GM23338 (cell line): ENCODE measurements around the gene COL15A1. TPM values are rescaled to one million over a fixed set of nuclear protein-coding genes. Genes with fewer than 3 reads are reported as not detected.

ENCODE experiments used
- ATAC-seq: fragments of 200-7000 bp; cut with Tn5 transposase; 3 replicates; pipeline ENCODE4 v1.9.1; 2020
- DNase-seq: peaks from one replicate; pipeline ENCODE4 v3.0.0-alpha.2; 2015; ENCODE audit warnings: low spot score
- H2AFZ ChIP-seq: fragments of 200-600 bp; sonication (generic); 2 replicates; pipeline ENCODE4 v1.8.0; 2016; ENCODE audit warnings: antibody characterized with exemption, mild to moderate bottlenecking, moderate library complexity
- H3F3A ChIP-seq: fragments of 200-600 bp; sonication (generic); replicated peaks from 2 replicates; pipeline ENCODE4 v1.8.0; 2017; ENCODE audit warnings: antibody characterized with exemption, mixed run types, low read depth
- H3K27ac ChIP-seq: fragments of 200-600 bp; sonication (generic); 2 replicates; pipeline ENCODE4 v1.6.1; 2016; ENCODE audit warnings: low read depth
- H3K27me3 ChIP-seq: fragments of 200-600 bp; sonication (generic); 2 replicates; pipeline ENCODE4 v1.8.0; 2016; ENCODE audit warnings: mild to moderate bottlenecking, mixed run types, moderate library complexity; ENCODE audit not compliant: insufficient read depth
- H3K36me3 ChIP-seq: fragments of 200-600 bp; sonication (generic); 2 replicates; pipeline ENCODE4 v1.8.0; 2016; ENCODE audit warnings: mild to moderate bottlenecking; ENCODE audit not compliant: insufficient read depth
- H3K4me1 ChIP-seq: fragments of 200-600 bp; sonication (generic); 2 replicates; pipeline ENCODE4 v1.8.0; 2016; ENCODE audit warnings: mild to moderate bottlenecking, moderate library complexity; ENCODE audit not compliant: insufficient read depth
- H3K4me2 ChIP-seq: fragments of 200-600 bp; sonication (generic); 2 replicates; pipeline ENCODE4 v1.7.1; 2017; ENCODE audit warnings: mixed run types
- H3K4me3 ChIP-seq: fragments of 200-600 bp; sonication (generic); 2 replicates; pipeline ENCODE4 v1.6.1; 2016; ENCODE audit warnings: mixed run types
- H3K79me2 ChIP-seq: fragments of 200-600 bp; sonication (generic); replicated peaks from 2 replicates; pipeline ENCODE4 v1.8.0; 2017; ENCODE audit warnings: mild to moderate bottlenecking; ENCODE audit not compliant: insufficient read depth
- H3K9me2 ChIP-seq: fragments of 200-600 bp; sonication (generic); 2 replicates; pipeline ENCODE4 v1.8.0; 2017; ENCODE audit not compliant: insufficient read depth
- H4K20me1 ChIP-seq: fragments of 200-600 bp; sonication (generic); replicated peaks from 2 replicates; pipeline ENCODE4 v1.8.0; 2017; ENCODE audit warnings: mild to moderate bottlenecking; ENCODE audit not compliant: insufficient read depth
- H3K27ac Mint-ChIP-seq: 2 replicates; pipeline ENCODE4 v1.8.0; 2020; ENCODE audit warnings: inconsistent platforms, mild to moderate bottlenecking, moderate library complexity, mixed read lengths
- H3K27me3 Mint-ChIP-seq: 3 replicates; pipeline ENCODE4 v1.8.0; 2022; ENCODE audit warnings: low read depth, mild to moderate bottlenecking, moderate library complexity, mixed read lengths, inconsistent platforms; ENCODE audit not compliant: insufficient read depth, poor library complexity
- H3K36me3 Mint-ChIP-seq: 3 replicates; pipeline ENCODE4 v1.8.0; 2021; ENCODE audit warnings: low read depth, mild to moderate bottlenecking, inconsistent platforms, moderate library complexity, mixed read lengths
- H3K4me1 Mint-ChIP-seq: 3 replicates; pipeline ENCODE4 v1.8.0; 2020; ENCODE audit warnings: mild to moderate bottlenecking, inconsistent platforms, mixed read lengths
- H3K4me3 Mint-ChIP-seq: 3 replicates; pipeline ENCODE4 v1.8.0; 2021; ENCODE audit warnings: moderate library complexity, mild to moderate bottlenecking, inconsistent platforms, mixed read lengths
- H3K9me3 Mint-ChIP-seq: 3 replicates; pipeline ENCODE4 v1.8.0; 2020; ENCODE audit warnings: moderate library complexity, mild to moderate bottlenecking, inconsistent platforms, mixed read lengths
- CREB1 ChIP-seq: fragments of 250-450 bp; sonication (Bioruptor Pico); IDR thresholded peaks from 2 replicates; pipeline ENCODE4 v1.5.0; 2020; ENCODE audit warnings: low read depth, mild to moderate bottlenecking, moderate library complexity
- EZH2phosphoT487 ChIP-seq: fragments of 200-600 bp; sonication (generic); IDR thresholded peaks from one replicate; pipeline ENCODE4 v1.8.1; 2018; ENCODE audit warnings: antibody characterized with exemption; ENCODE audit not compliant: unreplicated experiment
- NANOG ChIP-seq: IDR thresholded peaks from 2 replicates; pipeline ENCODE4 v1.6.1; 2016; ENCODE audit warnings: antibody characterized with exemption, borderline replicate concordance
- ZNF331 ChIP-seq: fragments of 250-450 bp; sonication (Bioruptor Pico); IDR thresholded peaks from 2 replicates; pipeline ENCODE4 v1.5.0; 2020; ENCODE audit warnings: low read depth, mild to moderate bottlenecking, moderate library complexity
- ZNF462 ChIP-seq: fragments of 250-450 bp; sonication (Bioruptor Pico); IDR thresholded peaks from 2 replicates; pipeline ENCODE4 v1.5.0; 2020; ENCODE audit warnings: mild to moderate bottlenecking, moderate library complexity
- polyA plus RNA-seq: library from polyadenylated mRNA; unstranded; fragments of >200 nt; fragmentation: Nextera tagmentation; extraction: Ambion mirVana; gene quantifications from 2 replicates; pipeline ENCODE4 v1.2.1, GENCODE V29; 2016
- total RNA-seq: library from RNA; depleted of rRNA; stranded (reverse); fragments of >200 nt; shearing (Covaris generic); gene quantifications from 2 replicates; pipeline ENCODE4 v1.2.3, GENCODE V29; 2014
- TF ChIP-seq, protein P1 (sequence below), 2 experiments: fragments of 200-600 bp in 1 of 2; sonication (generic) in 1 of 2; conservative IDR thresholded peaks; 2 replicates each; pipeline versions ENCODE4 v1.5.1 to v1.6.1; 2016 to 2017; ENCODE audit warnings: antibody characterized with exemption in 2 of 2, low read depth in 2 of 2, mild to moderate bottlenecking in 2 of 2, moderate library complexity in 1 of 2

COL15A1 gene
- total and polyA plus RNA-seq, 2 experiments from 2014 or later = 0.17 to 0.18 TPM

DNA sequence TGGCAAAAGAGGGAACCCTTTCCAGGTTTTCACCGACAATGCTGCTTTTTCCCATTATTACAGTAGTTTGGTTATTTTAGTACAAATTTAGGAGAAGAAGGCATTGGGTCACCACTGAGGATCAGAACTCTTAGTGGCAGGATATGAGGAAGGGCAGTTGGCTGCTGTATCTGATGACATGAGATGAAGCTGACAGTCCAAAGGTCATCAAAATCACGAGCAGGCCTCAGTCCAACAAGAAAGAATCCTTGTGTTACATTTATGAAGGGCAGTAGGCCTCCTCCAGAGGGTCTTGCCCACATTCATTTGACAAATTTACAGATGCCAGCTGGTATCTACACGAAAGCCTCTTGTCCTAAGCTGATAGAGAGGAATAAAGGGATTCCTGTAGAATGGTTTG is 49.5 kb upstream of the COL15A1 start (continued):
- TF ChIP-seq NANOG = no peak
- no peak for TF ChIP-seq ZNF462

GRCh38 chr9:98894761-98895160 is 48.9 kb upstream of the COL15A1 start:
- Histone ChIP-seq H3K4me1 (peaks cover 8% of the 10 kb centered on the region; the same call in 1 of the 2 replicates), H3K4me3 (no peak overlapping the region), H3K4me2 (no peak overlapping the region), H2AFZ (no peak overlapping the region), H3K27me3 (no peaks in the 10 kb centered on the region), H3K36me3 (no peaks in the 10 kb centered on the region), H3F3A (no peaks in the 10 kb centered on the region), H4K20me1 (no peaks in the 10 kb centered on the region), H3K79me2 (no peaks in the 10 kb centered on the region), H3K9me2 (no peaks in the 10 kb centered on the region), H3K27ac (no peak overlapping the region)
- no peaks in the 10 kb centered on the region for H3K36me3 Mint-ChIP-seq
- DNase-seq = no peak
- peaks cover 8% of the 10 kb centered on the region; the same call in 2 of the 3 replicates for H3K9me3 Mint-ChIP-seq
- no peak for ATAC-seq
- H3K4me1 Mint-ChIP-seq = no peaks in the 10 kb centered on the region
- no peak overlapping the region for H3K27ac Mint-ChIP-seq
- TF ChIP-seq, protein P1, sequence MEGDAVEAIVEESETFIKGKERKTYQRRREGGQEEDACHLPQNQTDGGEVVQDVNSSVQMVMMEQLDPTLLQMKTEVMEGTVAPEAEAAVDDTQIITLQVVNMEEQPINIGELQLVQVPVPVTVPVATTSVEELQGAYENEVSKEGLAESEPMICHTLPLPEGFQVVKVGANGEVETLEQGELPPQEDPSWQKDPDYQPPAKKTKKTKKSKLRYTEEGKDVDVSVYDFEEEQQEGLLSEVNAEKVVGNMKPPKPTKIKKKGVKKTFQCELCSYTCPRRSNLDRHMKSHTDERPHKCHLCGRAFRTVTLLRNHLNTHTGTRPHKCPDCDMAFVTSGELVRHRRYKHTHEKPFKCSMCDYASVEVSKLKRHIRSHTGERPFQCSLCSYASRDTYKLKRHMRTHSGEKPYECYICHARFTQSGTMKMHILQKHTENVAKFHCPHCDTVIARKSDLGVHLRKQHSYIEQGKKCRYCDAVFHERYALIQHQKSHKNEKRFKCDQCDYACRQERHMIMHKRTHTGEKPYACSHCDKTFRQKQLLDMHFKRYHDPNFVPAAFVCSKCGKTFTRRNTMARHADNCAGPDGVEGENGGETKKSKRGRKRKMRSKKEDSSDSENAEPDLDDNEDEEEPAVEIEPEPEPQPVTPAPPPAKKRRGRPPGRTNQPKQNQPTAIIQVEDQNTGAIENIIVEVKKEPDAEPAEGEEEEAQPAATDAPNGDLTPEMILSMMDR (conservative IDR thresholded peaks at IDR 0.05; ENCODE audit: low read depth in 2 of 2) = no peak
- no peak for TF ChIP-seq CREB1 (CRISPR knock-in tag)
- no peak for TF ChIP-seq EZH2phosphoT487
- TF ChIP-seq NANOG = no peak
- TF ChIP-seq ZNF331 = no peak
- H3K27me3 Mint-ChIP-seq = no peaks in the 10 kb centered on the region
- no peak overlapping the region for H3K4me3 Mint-ChIP-seq
